WTC11 (cell line): ENCODE results near the gene ANKS3.

Source experiments
- ATF3 ChIP-seq: sonication (generic); formaldehyde crosslinking; conservative IDR thresholded peaks from 2 replicates; pipeline ENCODE4 v1.8.1; 2022; ENCODE audit warnings: mild to moderate bottlenecking, missing genetic modification reagents
- CTCF ChIP-seq: fragments of 200-600 bp; IDR thresholded peaks from 2 replicates; pipeline ENCODE4 v1.8.0; 2022; ENCODE audit warnings: antibody characterized with exemption
- FOXP1 ChIP-seq: sonication (generic); formaldehyde crosslinking; IDR thresholded peaks from 2 replicates; pipeline ENCODE4 v1.8.0; 2022; ENCODE audit warnings: missing genetic modification reagents, mild to moderate bottlenecking, moderate library complexity, borderline replicate concordance
- NFE2L1 ChIP-seq: sonication (generic); formaldehyde crosslinking; IDR thresholded peaks from 2 replicates; pipeline ENCODE4 v1.8.1; 2023; ENCODE audit warnings: missing genetic modification reagents
- NFYB ChIP-seq: sonication (generic); formaldehyde crosslinking; conservative IDR thresholded peaks from 2 replicates; pipeline ENCODE4 v1.8.0; 2022; ENCODE audit warnings: low read depth, missing genetic modification reagents
- NR3C1 ChIP-seq: sonication (generic); formaldehyde crosslinking; conservative IDR thresholded peaks from 2 replicates; pipeline ENCODE4 v1.8.1; 2023; ENCODE audit warnings: low read depth, mild to moderate bottlenecking, missing genetic modification reagents
- PREB ChIP-seq: sonication (generic); formaldehyde crosslinking; IDR thresholded peaks from 2 replicates; pipeline ENCODE4 v1.8.1; 2022; ENCODE audit warnings: mild to moderate bottlenecking, missing genetic modification reagents, moderate library complexity, borderline replicate concordance
- TEAD1 ChIP-seq: sonication (generic); formaldehyde crosslinking; IDR thresholded peaks from 2 replicates; pipeline ENCODE4 v1.8.0; 2022; ENCODE audit warnings: mild to moderate bottlenecking, missing genetic modification reagents
- ZBTB43 ChIP-seq: sonication (generic); formaldehyde crosslinking; IDR thresholded peaks from 2 replicates; pipeline ENCODE4 v1.8.1; 2023; ENCODE audit warnings: mild to moderate bottlenecking, missing genetic modification reagents
- ZNF512 ChIP-seq: sonication (generic); formaldehyde crosslinking; IDR thresholded peaks from 2 replicates; pipeline ENCODE4 v1.8.1; 2022; ENCODE audit warnings: missing genetic modification reagents, borderline replicate concordance

- TF ChIP-seq CTCF (no peak), FOXP1 (CRISPR knock-in tag) (no peak), NR3C1 (CRISPR knock-in tag) (no peak), NFYB (CRISPR knock-in tag) (no peak), ZBTB43 (CRISPR knock-in tag) (no peak), PREB (CRISPR knock-in tag) (no peak), NFE2L1 (CRISPR knock-in tag) (no peak), TEAD1 (no peak), ATF3 (no peak), ZNF512 (CRISPR knock-in tag) (no peak)
Observed at GRCh38 chr16:4688674-4689045, 45.4 kb downstream of the ANKS3 start.
